GM12878 (cell line): ENCODE data around the gene XRCC6. TPM values are rescaled to one million over a fixed set of nuclear protein-coding genes. Genes with fewer than 3 reads are reported as not detected.
A peak's percentile ranks its signal among the peaks of the same experiment; 100 is the strongest.

Source experiments
- ATAC-seq: fragments of 200-7000 bp; cut with Tn5 transposase; 3 replicates; pipeline ENCODE4 v1.9.1; 2020; ENCODE audit warnings: mild to moderate bottlenecking, moderate library complexity
- BruUV-seq: library from RNA; stranded (reverse); fragments of 400-500 nt; replicated peaks from 2 replicates; lab custom pipeline; 2021; lab: Mats Ljungman, UMichigan
- CTCF ChIA-PET: fragments of 300-600 bp; sonication (Branson Sonifier 250); formaldehyde crosslinking; extraction: SDS; loops from one replicate; lab custom pipeline; 2021; ENCODE audit warnings: inconsistent platforms; lab: Yijun Ruan, JAX
- POLR2A ChIA-PET: fragments of 350-600 bp; formaldehyde crosslinking; extraction: SDS; loops from one replicate; lab custom pipeline; 2021; ENCODE audit warnings: inconsistent platforms; lab: Charles Lee
- RAD21 ChIA-PET: fragments of 300-600 bp; sonication (Branson Sonifier 250); formaldehyde crosslinking; loops from one replicate; lab custom pipeline; 2023; ENCODE audit warnings: antibody characterized with exemption; ENCODE audit not compliant: unreplicated experiment; lab: Charles Lee
- SMC1A ChIA-PET: fragments of 300-600 bp; sonication (Branson Sonifier 250); formaldehyde crosslinking; loops from one replicate; lab custom pipeline; 2023; ENCODE audit not compliant: unreplicated experiment, uncharacterized antibody; lab: Charles Lee
- DNase-seq: peaks from one replicate; pipeline ENCODE4 v3.0.0-alpha.2; 2011; ENCODE audit warnings: low read depth, low spot score
- FAIRE-seq: peaks from 3 replicates; lab custom pipeline; 2011; peaks lifted over from hg19 to GRCh38; lab: Jason Lieb, UNC
- H2AFZ ChIP-seq: 2 replicates; pipeline ENCODE4 v1.6.0; 2011; ENCODE audit warnings: low read depth, low read length, control low read depth; ENCODE audit not compliant: control insufficient read depth
- H3K27ac ChIP-seq: 2 replicates; pipeline ENCODE4 v1.5.1; 2011; ENCODE audit warnings: control low read depth; ENCODE audit not compliant: control insufficient read depth, insufficient read depth
- H3K27me3 ChIP-seq, 2 experiments: replicated peaks in 1 of 2; 2 replicates each; pipeline versions ENCODE4 v1.6.0 to v1.6.1; 2011; ENCODE audit warnings: low read length in 1 of 2; ENCODE audit not compliant: control insufficient read depth in 2 of 2, insufficient read depth in 2 of 2
- H3K36me3 ChIP-seq, 2 experiments: 2 replicates each; pipeline ENCODE4 v1.5.1; 2011; ENCODE audit warnings: low read length in 1 of 2; ENCODE audit not compliant: control insufficient read depth in 2 of 2, insufficient read depth in 2 of 2
- H3K4me1 ChIP-seq: 2 replicates; pipeline ENCODE4 v1.6.1; 2011; ENCODE audit warnings: mild to moderate bottlenecking, low read length, moderate library complexity, mixed read lengths; ENCODE audit not compliant: control insufficient read depth, insufficient read depth
- H3K4me2 ChIP-seq: 2 replicates; pipeline ENCODE4 v1.6.0; 2011; ENCODE audit warnings: control low read depth; ENCODE audit not compliant: control insufficient read depth, insufficient read depth
- H3K4me3 ChIP-seq: fragments of 200-600 bp; sonication (generic); 2 replicates; pipeline ENCODE4 v1.5.1; 2016
- H3K79me2 ChIP-seq: 2 replicates; pipeline ENCODE4 v1.6.0; 2011; ENCODE audit warnings: low read length; ENCODE audit not compliant: control insufficient read depth, insufficient read depth
- H3K9ac ChIP-seq: 2 replicates; pipeline ENCODE4 v1.8.0; 2011; ENCODE audit warnings: low read length, control low read depth, mixed read lengths; ENCODE audit not compliant: control insufficient read depth, insufficient read depth
- H3K9me3 ChIP-seq: replicated peaks from 3 replicates; pipeline ENCODE4 v1.5.1; 2011; ENCODE audit warnings: mild to moderate bottlenecking, low read length; ENCODE audit not compliant: control insufficient read depth, insufficient read depth
- H4K20me1 ChIP-seq: 2 replicates; pipeline ENCODE4 v1.6.0; 2011; ENCODE audit not compliant: control insufficient read depth, insufficient read depth
- ETV6 ChIP-seq, 2 experiments: fragments of 450-650 bp in 1 of 2; IDR thresholded peaks in 1 of 2; conservative IDR thresholded peaks in 1 of 2; 2 replicates each; pipeline ENCODE4 v1.6.1; 2014; ENCODE audit warnings: antibody characterized with exemption in 1 of 2, borderline replicate concordance in 1 of 2, low read depth in 1 of 2, mild to moderate bottlenecking in 1 of 2, moderate library complexity in 1 of 2
- MXI1 ChIP-seq: fragments of 150-350 bp; IDR thresholded peaks from 2 replicates; pipeline ENCODE4 v1.6.1; 2011; ENCODE audit warnings: low read depth, mild to moderate bottlenecking, inconsistent platforms, low read length, improper control_type of control experiment
- POLR2A ChIP-seq: IDR thresholded peaks from 2 replicates; pipeline ENCODE4 v1.6.1; 2011; ENCODE audit warnings: low read depth, mild to moderate bottlenecking, low read length
- POLR2AphosphoS2 ChIP-seq: IDR thresholded peaks from 2 replicates; pipeline ENCODE4 v1.6.1; 2011; ENCODE audit warnings: low read depth, mild to moderate bottlenecking, low read length, improper control_type of control experiment, moderate library complexity
- SRF ChIP-seq, 2 experiments: IDR thresholded peaks; 2 replicates each; pipeline ENCODE4 v1.6.1; 2011; ENCODE audit warnings: low read depth in 2 of 2, low read length in 2 of 2, mild to moderate bottlenecking in 1 of 2, moderate library complexity in 1 of 2
- ZBTB11 ChIP-seq: fragments of 450-650 bp; formaldehyde crosslinking; IDR thresholded peaks from 2 replicates; pipeline ENCODE4 v1.5.0; 2022; ENCODE audit warnings: mild to moderate bottlenecking, missing genetic modification characterization
- WGBS: methylation state at CpG from one replicate; pipeline ENCODE4 v1.1.6; 2016; ENCODE audit warnings: low lambda C conversion rate; ENCODE audit not compliant: insufficient replicate concordance, insufficient coverage; ENCODE audit errors: missing lambda C conversion rate; 5-methylcytosine and 5-hydroxymethylcytosine counted together
- in situ Hi-C: fragments of 300-500 bp; cut with MboI; formaldehyde crosslinking; loops from 9 replicates; pipeline ENCODE4 v1.14.3; 2018; ENCODE audit warnings: mixed read lengths
- intact Hi-C: fragments of 100-400 bp; cut with micrococcal nuclease; formaldehyde crosslinking; loops from one replicate; pipeline ENCODE4 v1.14.2; 2022; ENCODE audit not compliant: unreplicated experiment
- polyA plus RNA-seq, 11 experiments: library from polyadenylated mRNA; depleted of rRNA in 4 of 11; unstranded in 6 of 11; stranded (reverse) in 5 of 11; fragments of >200 nt; fragmentation: Nextera tagmentation in 4 of 11; fragmentation: Illumina TruSeq in 1 of 11; extraction: Ambion mirVana in 4 of 11; extraction: Trizol in 1 of 11; gene quantifications; 1 replicate in 1 of 11; 2 replicates in 10 of 11; pipeline versions ENCODE4 v1.2.1 to v1.2.3, GENCODE V29; 2011 to 2016; ENCODE audit warnings: inconsistent platforms in 2 of 11, missing spikeins in 2 of 11, low read depth in 1 of 11
- total RNA-seq, 4 experiments: library from RNA; depleted of rRNA in 3 of 4; stranded (reverse); fragments of >200 nt in 3 of 4; fragmentation: Illumina TruSeq in 1 of 4; extraction: Trizol in 1 of 4; gene quantifications; 2 replicates each; pipeline versions ENCODE4 v1.2.1 to v1.2.3, GENCODE V29; 2013 to 2021

XRCC6 gene
- total and polyA plus RNA-seq, 10 of the 15 experiments (the other 5 are each of a cell fraction or from before 2014, with no cell fraction given) = 186 to 718 (median 348) TPM

GRCh38 chr22:41598891-41599635, 22.0 kb upstream of the XRCC6 start:
- Histone ChIP-seq H3K4me3 (no peak overlapping the region), H3K27me3 (no peaks in the 10 kb centered on the region), H2AFZ (no peak overlapping the region), H3K36me3 (peaks cover 8 to 22% of the 10 kb centered on the region in 2 experiments; a peak in 3 of 4 replicates), H3K9ac (no peak overlapping the region), H3K4me1 (peaks cover 11% of the 10 kb centered on the region), H3K4me2 (no peak overlapping the region), H3K9me3 (no peaks in the 10 kb centered on the region; the same call in 2 of the 3 replicates), H3K27ac (no peak overlapping the region), H4K20me1 (peaks cover 7% of the 10 kb centered on the region; the same call in 1 of the 2 replicates), H3K79me2 (no peaks in the 10 kb centered on the region)
- POLR2A ChIA-PET = interaction anchor here (1.0 kb wide), 1 partner anchor 9 kb away, joined by 3 read pairs; the partner anchor contains the start of gene PMM1
- TF ChIP-seq SRF (IDR thresholded peaks at IDR 0.05; ENCODE audit: low read depth in 2 of 2, low read length in 2 of 2) = no peak
- WGBS = 87% methylated on average over 8 of the region's 8 CpGs
- SMC1A ChIA-PET = interaction anchor here (0.9 to 2.6 kb wide), 3 partner anchors 9 to 55 kb away, joined by 3 to 7 read pairs (median 4); partner anchors contain the start of gene PMM1
- in situ Hi-C loops = no loop called here
- no peak for ATAC-seq
- BruUV-seq = no TSS peak
- intact Hi-C loops = loop anchor here (5.0 kb wide), 1 partner anchor 57 kb away; the partner anchor contains the start of gene POLR3H
- FAIRE-seq = no peak
- CTCF ChIA-PET = interaction anchor here (0.6 to 3.2 kb wide), 7 partner anchors 10 to 193 kb away, joined by 3 to 46 read pairs (median 7); partner anchors contain the start of genes PMM1 and POLR3H
- RAD21 ChIA-PET = interaction anchor here (0.7 to 1.7 kb wide), 4 partner anchors 9 to 195 kb away, joined by 3 to 6 read pairs (median 4); partner anchors contain the start of genes DESI1 and XRCC6
- DNase-seq = no peak

- in situ Hi-C loops = no loop called here
- Histone ChIP-seq H4K20me1 (peaks cover 14% of the 10 kb centered on the region), H3K9ac (no peak overlapping the region), H3K27me3 (no peaks in the 10 kb centered on the region), H3K4me3 (no peak overlapping the region), H3K36me3 (peaks cover 8 to 31% of the 10 kb centered on the region in 2 experiments), H3K4me1 (peaks cover 21% of the 10 kb centered on the region), H3K4me2 (no peak overlapping the region), H2AFZ (no peak overlapping the region), H3K79me2 (no peaks in the 10 kb centered on the region; the same call in 1 of the 2 replicates), H3K9me3 (no peaks in the 10 kb centered on the region; the same call in 2 of the 3 replicates), H3K27ac (no peak overlapping the region)
- WGBS = 98% methylated on average over 8 of the region's 8 CpGs
- ChIA-PET RAD21 (no interaction called here), SMC1A (no interaction called here), POLR2A (interaction anchor here (0.5 kb wide), 1 partner anchor 123 kb away, joined by 3 read pairs; no protein-coding TSS in a partner anchor), CTCF (no interaction called here)
- DNase-seq (no peak), ATAC-seq (no peak), FAIRE-seq (no peak)
- intact Hi-C loops = no loop called here
- BruUV-seq = no TSS peak
- TF ChIP-seq ZBTB11 (CRISPR knock-in tag) = no peak
- 0 out of 2 replicates have a peak, but pooled peaks have one; percentile 39 for TF ChIP-seq POLR2A
- TF ChIP-seq MXI1 = no peak
- no peak for TF ChIP-seq ETV6 (conservative IDR thresholded peaks at IDR 0.05 in 1 of 2, IDR thresholded peaks at IDR 0.05 in 1 of 2; ENCODE audit: borderline replicate concordance in 1 of 2, low read depth in 1 of 2)
- no peak for TF ChIP-seq POLR2AphosphoS2
Observed at GRCh38 chr22:41600976-41601375, 20.1 kb upstream of the XRCC6 start.
